HG03066 (cell line): ENCODE measurements around the gene TTLL5.
"Not testable (repeated sequence)": the region's sequence is repeated elsewhere in the genome, so short reads cannot be mapped to it uniquely, and the experiment has no call there.

Experiments used
- ATAC-seq: cut with Tn5 transposase; IDR thresholded peaks from one replicate; pipeline ENCODE4 v1.9.1; 2021; ENCODE audit warnings: low read depth; ENCODE audit not compliant: unreplicated experiment

Gene TTLL5

DNA sequence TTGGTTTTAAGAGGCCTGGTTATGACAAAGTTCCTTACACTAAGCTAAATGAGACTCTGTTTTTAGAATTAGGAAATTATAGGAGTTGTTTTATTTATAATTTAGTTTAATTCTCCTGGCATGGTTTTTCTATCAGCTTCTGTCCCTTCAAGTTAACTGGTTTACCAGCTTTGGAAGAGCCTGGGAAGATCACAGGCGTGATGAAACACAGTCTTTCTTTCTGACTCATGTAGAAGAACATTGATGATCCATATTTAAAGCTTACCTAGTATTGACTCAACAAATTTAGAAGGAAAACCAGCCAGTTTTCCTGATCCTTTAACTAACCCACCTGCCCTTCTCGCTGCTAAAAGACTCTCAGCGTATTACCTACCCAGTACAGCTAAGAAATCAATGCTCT is 165.6 kb downstream of the TTLL5 start:
- ATAC-seq = no peak

DNA sequence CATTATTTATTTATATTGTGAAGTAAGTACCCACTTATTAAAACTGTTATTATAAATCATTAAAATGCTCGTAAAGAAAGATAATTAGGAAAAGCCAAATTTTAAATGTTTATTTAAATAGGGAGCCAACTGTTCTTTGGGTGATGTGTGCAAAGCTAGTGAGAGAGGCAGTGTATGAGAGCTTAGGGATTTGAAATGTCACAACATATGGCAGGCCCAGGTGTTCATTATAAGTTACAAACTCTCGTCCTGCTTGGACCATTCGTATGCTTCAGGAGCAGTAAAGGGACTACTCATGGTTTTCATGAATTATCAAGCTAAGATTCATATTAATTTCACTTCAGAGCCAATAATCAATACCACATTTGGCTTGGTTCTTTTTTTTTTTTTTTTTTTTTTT is 166.3 kb downstream of the TTLL5 start:
- no peak for ATAC-seq

DNA sequence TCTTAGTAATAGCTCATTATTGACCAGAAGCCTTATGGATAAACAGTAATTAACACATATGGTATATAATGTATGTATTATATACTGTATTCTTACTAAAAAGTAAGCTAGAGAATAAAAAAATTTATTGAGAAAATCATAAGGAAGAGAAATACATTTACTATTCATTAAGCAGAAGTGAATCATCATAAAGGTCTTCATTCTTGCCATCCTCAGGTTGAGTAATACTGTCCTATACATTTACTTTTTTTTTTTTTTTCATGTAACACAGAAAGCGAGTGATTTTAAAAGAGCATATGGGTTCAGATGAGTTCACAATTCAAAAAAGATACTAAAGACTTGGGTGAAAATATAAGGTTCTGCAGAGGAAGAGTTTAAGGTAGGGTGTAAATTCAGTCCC is 168.3 kb downstream of the TTLL5 start:
- ATAC-seq = no peak

DNA sequence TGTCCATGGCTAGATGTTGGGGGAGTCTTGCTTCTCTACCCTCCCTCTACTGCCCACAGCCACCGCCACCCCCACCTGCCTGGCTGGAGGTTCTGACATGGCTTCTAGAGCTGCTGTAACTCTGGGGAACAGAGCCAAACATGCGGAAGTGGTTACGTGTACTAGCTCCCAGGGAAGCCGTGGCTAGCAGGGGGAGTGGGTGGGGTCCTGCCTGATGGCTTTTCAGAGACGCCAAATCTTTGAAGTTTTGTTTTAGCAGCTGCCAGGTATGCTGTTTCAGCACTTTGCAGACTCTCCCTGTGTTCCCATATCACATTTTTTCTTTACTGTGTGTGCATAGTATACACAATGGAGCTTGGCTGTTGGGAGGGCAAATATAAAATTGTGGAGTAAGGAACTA is 170.4 kb downstream of the TTLL5 start:
- ATAC-seq = no peak

DNA sequence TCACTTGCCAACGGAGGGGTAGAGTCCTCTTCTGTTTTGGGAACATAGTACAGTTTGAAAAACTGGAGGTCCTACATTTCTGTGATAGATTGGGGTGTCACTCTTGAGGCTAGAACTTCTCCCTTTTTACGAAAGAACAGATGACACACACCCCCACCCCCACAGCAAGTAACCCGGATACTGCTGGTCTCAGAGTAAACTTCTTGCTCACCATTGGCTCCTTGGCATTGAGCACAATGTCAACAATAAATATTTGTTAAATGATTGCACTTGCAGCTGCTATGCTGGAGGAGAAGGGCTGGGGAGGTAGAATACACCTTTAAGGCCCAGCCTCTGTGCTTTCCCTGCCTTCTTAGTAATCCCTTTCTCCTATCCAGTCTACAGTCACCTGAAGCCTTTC is 170.9 kb downstream of the TTLL5 start:
- no peak for ATAC-seq

DNA sequence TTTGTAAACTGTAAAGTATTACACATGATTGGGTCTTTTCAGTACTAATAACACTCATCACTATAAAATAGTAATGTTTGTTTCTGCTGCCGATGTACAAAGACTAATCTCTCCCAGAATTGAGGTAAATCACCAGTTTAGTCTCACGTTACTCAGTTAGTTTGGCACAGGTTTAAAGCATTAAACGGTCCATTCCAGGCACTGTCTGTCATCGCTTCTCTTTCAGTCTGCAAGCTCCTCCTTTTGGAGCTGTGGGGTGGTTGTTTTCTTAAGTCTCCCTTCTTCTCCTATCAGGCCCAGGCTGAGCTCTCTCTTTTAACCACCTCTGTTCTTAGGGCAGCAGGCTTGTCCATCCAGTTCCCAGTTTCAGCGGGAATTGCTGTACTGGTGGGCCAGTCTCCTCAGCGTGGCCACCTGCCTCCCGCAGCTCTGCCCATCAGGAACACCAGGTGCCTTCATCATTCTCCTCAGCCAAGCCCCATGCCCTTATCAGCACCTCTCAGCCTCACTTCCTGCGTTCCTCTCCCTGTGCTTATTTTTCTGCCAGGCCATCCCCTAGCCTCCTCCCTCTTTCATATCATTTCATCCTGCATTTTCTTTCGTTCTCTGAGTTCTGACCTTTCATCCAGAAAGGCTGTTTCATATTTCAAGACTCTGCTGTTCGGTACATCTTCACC is 171.7 kb downstream of the TTLL5 start:
- no peak for ATAC-seq

DNA sequence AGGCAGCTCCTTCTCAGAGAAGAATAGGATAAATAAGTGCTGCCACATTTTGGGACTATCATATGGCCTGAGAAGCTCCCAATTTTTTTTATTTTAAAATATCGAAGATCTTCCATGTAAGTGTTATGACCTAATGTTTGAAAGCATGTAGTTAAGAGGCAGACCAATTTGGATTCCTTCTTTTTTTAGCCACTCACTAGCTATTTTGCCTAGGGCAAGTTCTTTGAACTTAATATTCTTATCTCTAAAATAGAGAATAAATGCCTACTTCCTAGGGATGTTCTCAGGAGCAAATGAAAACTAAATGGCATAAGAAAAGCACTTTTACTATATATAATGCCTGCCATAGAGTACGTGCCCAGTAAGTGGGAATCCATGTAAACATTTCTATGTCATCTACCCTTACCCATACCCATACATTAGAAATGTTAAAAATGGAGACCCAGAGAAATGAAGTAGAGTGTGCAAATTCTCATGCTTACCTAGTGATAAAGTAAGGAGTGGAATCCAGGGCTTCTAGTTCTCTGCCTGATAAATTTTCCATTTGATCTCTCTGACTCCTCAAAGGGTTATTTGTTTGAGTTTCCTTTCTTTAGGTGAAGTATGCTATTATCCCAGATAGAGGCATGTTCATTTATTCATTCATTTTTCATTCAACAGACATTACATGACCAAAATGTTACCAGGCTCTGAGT is 172.4 kb downstream of the TTLL5 start:
- ATAC-seq = no peak

DNA sequence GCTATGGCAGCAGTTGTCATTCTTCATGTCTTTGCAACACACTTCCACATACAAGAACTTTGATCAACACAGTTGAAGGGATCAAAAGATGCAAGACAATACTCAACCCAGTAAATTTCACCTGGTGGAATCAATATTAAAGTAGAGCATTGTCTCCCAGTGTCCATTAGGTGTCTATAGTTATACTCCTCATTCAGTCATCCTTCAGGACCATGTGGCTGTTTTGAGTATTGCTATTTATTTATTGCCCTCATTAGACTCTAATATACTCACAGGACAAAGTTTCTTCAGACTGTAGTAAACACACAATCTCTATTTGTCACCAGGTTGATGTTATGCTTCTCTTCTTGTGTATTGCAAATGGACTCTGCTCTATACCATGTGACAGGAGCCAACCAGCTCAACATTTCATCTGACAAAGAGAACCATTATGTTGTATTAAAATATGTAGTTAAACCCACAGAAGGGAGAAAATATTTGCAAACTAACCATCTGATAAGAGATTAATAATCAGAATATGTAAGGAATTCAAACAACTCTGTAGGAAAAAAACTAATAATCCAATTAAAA is 174.2 kb downstream of the TTLL5 start:
- no peak for ATAC-seq

DNA sequence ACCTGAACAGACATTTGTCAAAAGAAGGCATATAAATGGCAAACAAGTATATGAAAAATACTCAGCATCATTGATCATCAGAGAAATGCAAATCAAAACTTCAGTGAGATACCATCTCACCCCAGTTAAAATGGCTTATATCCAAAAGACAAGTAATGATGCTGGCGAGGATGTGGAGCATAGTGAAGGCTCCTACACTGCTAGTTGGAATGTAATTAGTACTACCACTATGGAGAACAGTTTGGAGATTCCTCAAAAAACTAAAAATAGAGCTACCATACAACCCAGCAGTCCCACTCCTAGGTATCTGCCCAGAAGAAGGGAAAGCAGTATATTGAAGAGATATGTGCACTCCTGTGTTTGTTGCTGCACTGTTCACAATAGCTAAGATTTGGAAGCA is 174.7 kb downstream of the TTLL5 start:
- no peak for ATAC-seq

DNA sequence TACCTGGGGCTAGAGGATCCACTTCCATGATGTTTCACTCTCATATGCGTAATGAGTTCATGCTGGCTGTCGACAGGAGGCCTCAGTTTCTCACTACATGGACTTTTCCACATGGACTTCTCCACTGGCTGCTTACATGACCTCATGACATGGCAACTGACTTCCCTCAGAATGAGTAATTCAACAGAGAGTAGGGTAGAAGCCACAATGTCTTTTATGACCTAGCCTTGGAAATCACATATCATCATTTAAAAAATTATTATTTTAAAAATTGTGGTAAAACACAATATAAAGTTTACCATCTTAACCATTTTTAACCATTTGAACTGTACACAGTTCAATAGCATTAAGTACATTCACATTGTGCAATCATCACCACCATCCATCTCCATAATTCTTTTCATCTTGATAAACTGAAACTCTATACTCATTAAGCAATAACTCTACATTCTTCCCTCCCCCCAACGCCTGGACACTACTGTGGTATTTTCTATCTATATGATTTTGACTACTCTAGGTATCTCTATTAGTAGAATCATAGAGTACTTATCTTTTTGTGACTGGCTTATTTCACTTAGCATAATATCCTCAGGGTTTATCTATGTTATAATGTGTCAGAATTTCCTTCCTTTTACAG is 176.2 kb downstream of the TTLL5 start:
- no peak for ATAC-seq

DNA sequence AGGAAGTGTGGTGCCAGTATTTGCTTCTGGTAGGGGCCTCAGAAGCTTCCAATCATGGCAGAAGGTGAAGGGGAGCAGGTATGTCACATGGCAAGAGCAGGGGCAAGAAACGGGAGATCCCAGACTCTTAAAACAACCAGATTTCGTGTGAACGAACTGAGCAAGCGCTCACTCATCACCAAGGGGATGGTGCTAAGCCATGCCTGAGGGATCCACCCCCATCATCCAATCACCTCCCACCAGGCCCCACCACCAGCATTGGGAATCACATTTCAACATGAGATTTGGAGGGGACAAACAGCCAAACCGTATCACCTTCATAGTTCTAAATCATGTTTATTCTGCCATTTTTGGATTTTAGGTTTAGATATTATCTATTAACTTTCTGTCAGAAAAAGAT is 179.9 kb downstream of the TTLL5 start:
- ATAC-seq = no peak

DNA sequence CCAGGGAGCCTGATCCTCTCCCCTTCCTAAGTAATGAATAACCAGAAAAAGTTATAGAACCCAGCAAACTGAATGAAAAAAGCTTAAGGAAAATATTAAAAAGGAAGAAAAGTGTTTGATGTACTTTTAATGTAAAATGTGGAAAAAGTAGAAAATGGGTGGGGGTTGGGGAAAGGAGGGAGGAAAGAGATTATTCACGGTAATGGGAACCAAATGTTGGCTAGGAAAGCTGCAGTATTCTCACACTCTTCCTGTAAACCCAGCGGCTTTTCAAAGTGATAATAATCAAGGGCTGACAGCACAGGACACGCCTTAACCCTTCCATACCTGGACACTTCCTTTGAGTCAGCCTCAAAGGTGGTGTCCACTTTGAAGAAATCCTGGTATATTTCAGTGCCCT is 181.5 kb downstream of the TTLL5 start:
- ATAC-seq = no peak

DNA sequence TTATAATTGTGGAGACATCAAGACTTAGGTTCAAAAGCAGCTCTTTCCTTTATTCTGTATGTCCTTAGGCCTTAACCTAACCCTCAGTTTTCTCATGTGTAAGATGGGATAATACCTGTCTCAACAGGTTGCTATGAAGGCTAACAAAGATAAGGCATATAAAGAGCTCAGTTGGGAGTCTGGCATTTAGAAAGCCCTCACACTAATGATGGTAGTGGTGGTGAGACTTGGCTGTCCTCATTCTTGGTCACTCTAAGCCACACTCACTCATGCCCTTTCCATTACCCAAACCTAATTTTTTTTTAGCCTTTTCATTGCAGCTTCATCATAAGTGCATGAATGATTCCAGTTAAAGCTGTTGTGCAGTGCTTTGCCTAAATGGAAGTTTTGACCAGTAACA is 183.4 kb downstream of the TTLL5 start:
- no peak for ATAC-seq

DNA sequence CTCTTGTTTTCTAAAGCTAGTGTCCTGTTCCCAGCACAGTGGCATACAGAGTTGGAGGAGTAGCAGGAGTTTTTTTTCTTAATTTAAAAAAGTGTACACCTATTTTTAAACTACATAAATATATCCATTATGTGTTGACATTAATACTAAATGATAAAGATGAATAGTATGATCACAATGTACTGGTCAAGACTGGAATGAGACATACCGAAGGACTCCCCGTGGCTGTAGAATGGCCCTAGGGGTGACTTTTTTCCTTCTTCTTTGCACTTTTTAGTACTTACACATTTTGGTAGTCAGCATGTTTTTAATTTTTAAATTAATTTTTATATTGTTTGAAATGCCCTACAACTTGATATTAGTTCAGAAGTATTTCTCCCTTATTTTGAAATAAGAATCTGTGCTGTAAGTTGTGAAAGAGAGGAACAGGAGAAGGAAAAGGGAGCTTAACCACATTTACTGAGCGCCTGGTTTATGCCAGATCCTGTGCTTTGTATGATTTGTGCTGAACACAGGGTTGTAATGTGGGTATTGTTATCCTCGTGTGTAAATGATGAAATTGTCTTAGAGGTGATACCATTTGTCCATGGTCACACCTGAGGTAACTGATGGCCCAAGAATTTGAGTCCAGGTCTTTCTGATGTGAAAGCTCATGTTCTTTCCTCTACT is 184.2 kb downstream of the TTLL5 start:
- no peak for ATAC-seq

DNA sequence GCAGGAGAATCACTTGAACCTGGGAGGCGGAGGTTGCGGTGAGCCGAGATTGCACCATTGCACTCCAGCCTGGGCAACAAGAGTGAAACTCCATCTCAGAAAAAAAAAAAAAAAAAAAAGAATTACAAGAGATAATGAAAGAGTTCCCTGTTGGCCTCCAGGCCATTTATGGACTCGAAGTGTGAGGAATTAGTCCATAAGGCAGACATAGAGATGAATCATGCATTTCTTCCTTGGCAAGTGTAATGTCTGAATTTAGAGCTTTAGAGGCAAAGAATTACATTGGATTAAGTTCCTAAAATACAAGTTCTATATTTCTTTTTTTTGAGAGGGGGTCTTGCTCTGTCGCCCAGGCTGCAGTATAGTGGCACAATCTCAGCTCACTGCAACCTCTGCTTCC is 185.6 kb downstream of the TTLL5 start:
- ATAC-seq = not testable (repeated sequence)

DNA sequence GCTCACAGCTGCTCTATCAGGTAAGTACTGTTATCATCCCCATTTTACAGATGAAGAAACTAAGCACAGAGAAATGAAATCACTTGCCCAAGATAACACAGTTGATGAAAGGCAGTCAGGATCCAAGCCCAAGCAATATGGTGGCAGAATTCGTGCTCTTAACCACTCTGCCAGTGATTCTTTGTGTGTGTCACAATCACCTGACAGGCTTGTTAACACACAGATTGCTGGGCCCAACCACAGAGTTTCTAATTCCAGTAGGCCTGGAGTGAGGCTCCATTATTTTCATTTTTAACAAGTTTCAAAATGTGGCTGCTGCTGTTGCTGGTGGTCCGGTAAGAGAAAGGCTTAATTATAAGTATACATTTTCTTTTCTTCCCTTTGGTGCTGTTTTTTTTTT is 186.5 kb downstream of the TTLL5 start:
- no peak for ATAC-seq

DNA sequence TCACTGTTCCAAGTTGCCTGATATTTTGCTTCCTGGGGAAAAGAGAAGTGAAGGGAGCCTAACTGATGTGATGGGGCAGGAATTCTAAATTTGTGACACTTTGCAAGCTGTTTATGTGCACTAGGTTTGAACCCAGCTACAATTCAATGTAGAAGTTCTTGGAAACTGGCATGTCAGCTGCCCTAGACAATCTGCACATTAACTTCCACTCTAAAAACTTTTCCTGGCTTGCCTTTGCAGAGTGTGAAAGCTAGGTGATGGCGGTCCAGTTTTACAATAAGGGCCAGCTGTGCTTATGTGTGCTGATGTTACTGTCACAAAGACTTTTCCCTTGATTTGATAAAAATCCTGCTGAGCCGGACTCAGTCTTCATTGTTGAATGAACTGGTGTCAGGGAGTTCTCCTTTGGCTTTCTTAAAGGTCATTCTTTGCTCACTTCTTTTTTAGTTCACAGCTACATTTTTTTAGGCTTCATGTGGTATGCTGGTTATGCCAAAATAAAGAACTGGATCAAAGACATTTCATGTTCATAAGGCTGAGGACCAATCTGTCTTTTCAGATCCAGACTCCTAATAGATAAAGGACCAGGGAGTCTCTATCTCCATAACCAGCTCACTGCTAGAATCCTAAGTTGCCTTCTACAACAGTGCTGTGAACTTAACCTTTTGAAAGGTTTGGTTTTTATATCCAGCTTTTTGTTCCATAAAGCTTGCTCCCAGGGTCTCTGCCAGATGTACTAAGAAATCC is 187.3 kb downstream of the TTLL5 start:
- no peak for ATAC-seq

DNA sequence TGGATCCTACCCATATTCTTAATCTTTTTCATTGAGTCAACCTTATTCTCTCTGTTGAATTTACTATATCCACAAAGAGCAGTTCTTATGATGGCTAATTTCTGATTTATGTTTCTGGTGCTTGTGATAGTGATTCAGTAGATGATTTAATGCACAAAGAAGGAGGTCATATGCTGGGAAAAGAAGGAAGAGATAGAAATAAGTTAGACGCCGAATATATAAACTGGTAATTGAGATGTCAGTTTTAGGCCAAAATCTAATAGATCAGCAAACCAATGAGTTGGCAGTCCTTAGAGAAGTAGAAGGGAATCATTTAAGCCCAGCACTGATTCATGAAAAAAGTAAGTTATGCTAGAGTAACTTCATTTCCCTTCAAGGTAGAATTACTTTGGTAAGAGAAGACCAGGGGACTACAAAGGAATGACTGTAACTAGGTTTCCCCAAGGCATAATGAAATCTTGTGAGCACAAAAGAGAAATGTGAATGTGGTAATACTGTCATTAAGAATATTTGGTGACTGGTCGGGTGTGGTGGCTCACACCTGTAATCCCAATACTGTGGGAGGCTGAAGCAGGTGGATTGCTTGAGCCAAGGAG is 188.4 kb downstream of the TTLL5 start:
- no peak for ATAC-seq

DNA sequence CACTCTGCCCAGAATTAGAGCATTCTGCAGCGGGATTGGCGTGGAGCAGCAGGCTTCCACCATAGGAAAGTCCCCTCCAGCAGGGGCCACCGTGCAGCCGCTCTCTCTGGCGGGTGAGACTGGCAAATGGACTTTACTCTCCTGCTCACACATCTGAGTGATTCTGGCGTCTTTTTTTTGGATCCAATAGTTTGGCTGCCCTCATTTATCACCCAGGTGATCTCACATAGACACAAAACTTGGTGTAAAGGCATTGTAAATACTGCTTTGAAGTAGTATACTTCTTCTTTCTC is 190.5 kb downstream of the TTLL5 start:
- ATAC-seq = no peak

DNA sequence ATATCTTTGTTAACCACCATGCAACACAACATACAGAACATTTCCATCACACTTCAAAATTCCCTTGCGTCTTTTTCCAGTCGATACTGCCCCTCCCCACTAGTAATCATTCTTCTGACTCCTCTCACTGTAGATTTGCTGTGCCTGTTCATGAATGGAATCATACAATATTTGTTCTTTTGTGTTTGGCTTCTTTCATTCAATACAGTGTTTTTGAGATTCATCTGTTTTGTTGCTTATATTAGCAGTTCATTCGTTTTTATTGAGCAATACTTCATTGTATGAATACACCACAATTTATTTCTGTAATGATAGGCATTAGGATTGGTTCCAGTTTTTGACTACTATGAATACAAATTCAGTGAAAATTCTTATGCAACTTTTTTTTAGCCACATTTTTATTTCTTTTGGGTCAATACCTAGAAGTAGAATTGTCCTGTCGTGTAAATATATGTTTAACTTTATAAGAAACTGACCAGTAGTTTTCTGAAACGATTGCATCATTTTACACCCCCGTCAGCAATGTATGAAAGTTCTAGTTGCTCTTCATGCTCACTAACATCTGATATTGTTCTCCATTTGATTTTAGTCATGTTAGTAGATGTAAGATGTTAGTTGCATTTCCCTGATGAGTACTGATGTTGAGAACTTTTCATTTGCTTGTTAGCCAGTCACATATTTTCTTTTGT is 193.2 kb downstream of the TTLL5 start:
- no peak for ATAC-seq
